Astrocyte (in vitro differentiated cells and primary cell): ENCODE data around the gene BLTP3B. TPM values are rescaled to one million over a fixed set of nuclear protein-coding genes. Genes with fewer than 3 reads are reported as not detected.

Experiments used
- DNase-seq: peaks from one replicate; pipeline ENCODE4 v3.0.0-alpha.2; 2010; ENCODE audit warnings: low read depth
- FAIRE-seq: peaks from 2 replicates; lab custom pipeline; 2011; peaks lifted over from hg19 to GRCh38; lab: Jason Lieb, UNC
- H2AFZ ChIP-seq: 2 replicates; pipeline ENCODE4 v1.6.0; 2012; ENCODE audit warnings: low read depth, low read length, inconsistent platforms
- H3K27ac ChIP-seq: 2 replicates; pipeline ENCODE4 v1.5.1; 2011; ENCODE audit warnings: low read depth, low read length, inconsistent platforms
- H3K27me3 ChIP-seq: 2 replicates; pipeline ENCODE4 v1.6.0; 2011; ENCODE audit warnings: low read length, inconsistent platforms; ENCODE audit not compliant: insufficient read depth
- H3K36me3 ChIP-seq: 2 replicates; pipeline ENCODE4 v1.5.1; 2011; ENCODE audit warnings: low read length, inconsistent platforms; ENCODE audit not compliant: insufficient read depth
- H3K4me1 ChIP-seq: 2 replicates; pipeline ENCODE4 v1.5.1; 2011; ENCODE audit warnings: low read length, inconsistent platforms; ENCODE audit not compliant: insufficient read depth
- H3K4me2 ChIP-seq: 2 replicates; pipeline ENCODE4 v1.6.0; 2012; ENCODE audit warnings: low read length, inconsistent platforms
- H3K4me3 ChIP-seq: 2 replicates; pipeline ENCODE4 v1.5.1; 2011; ENCODE audit warnings: low read depth, mild to moderate bottlenecking, low read length, inconsistent platforms; ENCODE audit not compliant: insufficient read depth
- H3K79me2 ChIP-seq: 2 replicates; pipeline ENCODE4 v1.6.0; 2012; ENCODE audit warnings: mild to moderate bottlenecking, low read length, inconsistent platforms; ENCODE audit not compliant: insufficient read depth
- H3K9ac ChIP-seq: 2 replicates; pipeline ENCODE4 v1.6.0; 2012; ENCODE audit warnings: mild to moderate bottlenecking, low read length, inconsistent platforms
- H3K9me3 ChIP-seq: 2 replicates; pipeline ENCODE4 v1.5.1; 2012; ENCODE audit warnings: low read depth, mild to moderate bottlenecking, low read length, inconsistent platforms; ENCODE audit not compliant: insufficient read depth
- H4K20me1 ChIP-seq: 2 replicates; pipeline ENCODE4 v1.6.0; 2012; ENCODE audit warnings: low read length, inconsistent platforms; ENCODE audit not compliant: insufficient read depth
- H3K27ac Mint-ChIP-seq: one replicate; pipeline ENCODE4 v1.8.0; 2021; ENCODE audit warnings: mild to moderate bottlenecking, mixed read lengths; ENCODE audit not compliant: unreplicated experiment
- H3K27me3 Mint-ChIP-seq: one replicate; pipeline ENCODE4 v1.8.0; 2021; ENCODE audit warnings: low read depth, mixed read lengths; ENCODE audit not compliant: unreplicated experiment
- H3K36me3 Mint-ChIP-seq: one replicate; pipeline ENCODE4 v1.8.0; 2021; ENCODE audit warnings: low read depth, mixed read lengths; ENCODE audit not compliant: unreplicated experiment
- H3K4me1 Mint-ChIP-seq: one replicate; pipeline ENCODE4 v1.8.0; 2021; ENCODE audit warnings: low read depth, mixed read lengths; ENCODE audit not compliant: unreplicated experiment
- H3K4me3 Mint-ChIP-seq: one replicate; pipeline ENCODE4 v1.8.0; 2021; ENCODE audit warnings: mild to moderate bottlenecking, moderate library complexity, mixed read lengths; ENCODE audit not compliant: unreplicated experiment
- H3K9me3 Mint-ChIP-seq: one replicate; pipeline ENCODE4 v1.8.0; 2021; ENCODE audit warnings: mild to moderate bottlenecking, mixed read lengths; ENCODE audit not compliant: unreplicated experiment
- EZH2 ChIP-seq: IDR thresholded peaks from 2 replicates; pipeline ENCODE4 v1.6.1; 2012; ENCODE audit warnings: mild to moderate bottlenecking, low read length, inconsistent platforms; ENCODE audit not compliant: insufficient read depth
- total RNA-seq: library from RNA; stranded (reverse); gene quantifications from 2 replicates; pipeline ENCODE4 v1.2.1, GENCODE V29; 2021
- TF ChIP-seq, protein P1 (sequence below): IDR thresholded peaks from 2 replicates; pipeline ENCODE4 v1.5.1; 2011; ENCODE audit warnings: low read depth, mild to moderate bottlenecking, inconsistent platforms, low read length, moderate library complexity; ENCODE audit not compliant: insufficient read depth

The BLTP3B gene
- total RNA-seq, 1 donor from 2014 or later: 13.3 TPM

DNA sequence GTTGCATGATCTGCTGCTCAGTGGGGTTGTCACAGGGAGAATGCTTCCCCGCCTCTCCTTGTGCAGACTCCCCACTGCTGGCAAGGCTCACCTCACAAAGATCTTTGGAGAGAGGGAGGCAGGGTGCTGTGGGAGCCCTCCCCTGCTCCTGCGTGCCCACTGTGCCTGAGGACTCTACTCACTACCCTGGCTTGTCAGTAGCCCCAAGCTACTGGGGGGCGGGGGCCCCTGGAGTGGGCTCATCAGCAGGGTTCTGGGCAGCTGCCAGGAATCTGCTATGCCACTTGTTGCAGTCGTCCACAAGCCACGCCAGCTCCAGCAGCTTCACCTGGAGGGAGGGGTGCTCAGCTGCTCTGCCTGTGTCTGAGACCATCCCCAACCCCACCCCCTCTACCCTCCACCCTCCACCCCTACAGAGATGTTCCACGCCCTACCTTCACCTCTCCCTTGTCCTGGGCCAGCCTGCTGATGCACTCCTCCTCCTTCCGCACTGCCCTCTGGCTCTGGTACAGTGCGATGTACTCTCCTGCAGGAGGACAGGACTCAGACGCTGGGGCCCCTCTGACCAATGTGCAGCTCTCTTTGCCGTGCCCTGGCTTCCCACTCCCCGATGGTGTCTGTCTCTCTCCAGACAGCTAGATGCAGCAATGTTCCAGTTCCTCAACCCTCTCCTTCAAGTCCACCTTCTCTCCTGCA is 14.2 kb upstream of the BLTP3B start:
- no peaks in the 10 kb centered on the region for H4K20me1 ChIP-seq
- H3K27me3 Mint-ChIP-seq: peaks cover 5% of the 10 kb centered on the region
- H3K9me3 Mint-ChIP-seq: no peaks in the 10 kb centered on the region
- no peaks in the 10 kb centered on the region for H3K4me1 ChIP-seq
- no peaks in the 10 kb centered on the region for H3K4me1 Mint-ChIP-seq
- FAIRE-seq (no peak), DNase-seq (no peak)
- H3K4me3 Mint-ChIP-seq: no peak overlapping the region
- no peaks in the 10 kb centered on the region for H3K9me3 ChIP-seq
- H2AFZ ChIP-seq: no peak overlapping the region
- no peaks in the 10 kb centered on the region for H3K36me3 ChIP-seq
- H3K36me3 Mint-ChIP-seq: no peaks in the 10 kb centered on the region
- no peak overlapping the region for H3K27ac Mint-ChIP-seq
- no peaks in the 10 kb centered on the region for H3K27me3 ChIP-seq
- no peak overlapping the region for H3K4me2 ChIP-seq
- no peak overlapping the region for H3K9ac ChIP-seq
- H3K27ac ChIP-seq: no peak overlapping the region
- H3K4me3 ChIP-seq: no peak overlapping the region
- H3K79me2 ChIP-seq: no peaks in the 10 kb centered on the region
- TF ChIP-seq, protein P1, sequence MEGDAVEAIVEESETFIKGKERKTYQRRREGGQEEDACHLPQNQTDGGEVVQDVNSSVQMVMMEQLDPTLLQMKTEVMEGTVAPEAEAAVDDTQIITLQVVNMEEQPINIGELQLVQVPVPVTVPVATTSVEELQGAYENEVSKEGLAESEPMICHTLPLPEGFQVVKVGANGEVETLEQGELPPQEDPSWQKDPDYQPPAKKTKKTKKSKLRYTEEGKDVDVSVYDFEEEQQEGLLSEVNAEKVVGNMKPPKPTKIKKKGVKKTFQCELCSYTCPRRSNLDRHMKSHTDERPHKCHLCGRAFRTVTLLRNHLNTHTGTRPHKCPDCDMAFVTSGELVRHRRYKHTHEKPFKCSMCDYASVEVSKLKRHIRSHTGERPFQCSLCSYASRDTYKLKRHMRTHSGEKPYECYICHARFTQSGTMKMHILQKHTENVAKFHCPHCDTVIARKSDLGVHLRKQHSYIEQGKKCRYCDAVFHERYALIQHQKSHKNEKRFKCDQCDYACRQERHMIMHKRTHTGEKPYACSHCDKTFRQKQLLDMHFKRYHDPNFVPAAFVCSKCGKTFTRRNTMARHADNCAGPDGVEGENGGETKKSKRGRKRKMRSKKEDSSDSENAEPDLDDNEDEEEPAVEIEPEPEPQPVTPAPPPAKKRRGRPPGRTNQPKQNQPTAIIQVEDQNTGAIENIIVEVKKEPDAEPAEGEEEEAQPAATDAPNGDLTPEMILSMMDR: no peak
- TF ChIP-seq EZH2: no peak

DNA sequence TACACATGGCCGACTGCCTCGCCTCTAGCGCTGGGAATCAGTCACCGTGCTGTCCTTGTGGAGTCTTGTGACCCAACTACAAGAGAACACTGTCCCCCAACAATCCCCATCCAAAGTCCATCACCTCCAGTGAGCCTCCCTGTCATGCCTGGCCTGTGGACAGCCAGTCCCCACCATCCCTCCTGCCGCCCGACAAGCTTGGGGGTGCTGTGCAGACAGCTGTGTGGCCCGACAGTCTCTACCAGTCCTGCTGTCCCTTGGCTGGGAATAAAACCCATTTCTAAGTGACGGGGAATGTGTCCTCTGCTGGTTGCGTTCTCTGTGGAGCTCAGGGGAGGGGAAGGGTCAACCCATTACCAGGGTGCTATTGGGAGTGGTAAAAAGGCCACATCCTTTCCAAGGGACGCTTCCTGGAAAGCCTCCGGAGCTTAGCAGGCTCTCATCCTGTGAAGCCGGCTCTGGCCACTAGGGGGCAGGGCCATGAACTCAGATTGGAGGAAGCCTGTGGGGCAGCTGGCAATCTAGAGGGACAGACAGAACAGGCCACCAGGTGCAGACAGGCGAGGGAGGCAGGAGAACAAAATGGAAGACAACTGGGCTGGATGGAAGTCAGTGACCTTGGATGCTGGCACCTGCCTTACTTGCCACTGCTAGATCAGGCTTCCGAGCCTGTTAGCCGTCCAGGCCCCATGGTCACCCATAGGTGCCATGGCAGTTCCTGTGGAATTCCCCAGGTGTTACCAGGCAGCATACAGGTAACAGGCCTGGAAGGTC is 12.0 kb upstream of the BLTP3B start:
- FAIRE-seq (no peak), DNase-seq (no peak)
- Mint-ChIP-seq H3K36me3 (no peaks in the 10 kb centered on the region), H3K27me3 (peaks cover 5% of the 10 kb centered on the region), H3K4me1 (no peaks in the 10 kb centered on the region), H3K27ac (no peak overlapping the region), H3K9me3 (no peaks in the 10 kb centered on the region), H3K4me3 (no peak overlapping the region)
- no peak for TF ChIP-seq EZH2
- TF ChIP-seq, protein P1: peak; percentile 77
- Histone ChIP-seq H3K4me2 (no peak overlapping the region), H4K20me1 (no peaks in the 10 kb centered on the region), H3K9me3 (no peaks in the 10 kb centered on the region), H3K79me2 (no peaks in the 10 kb centered on the region), H3K27ac (no peak overlapping the region), H3K4me3 (no peak overlapping the region), H3K4me1 (no peaks in the 10 kb centered on the region), H3K36me3 (no peaks in the 10 kb centered on the region), H2AFZ (peak overlapping the region; percentile 47), H3K9ac (no peak overlapping the region), H3K27me3 (no peaks in the 10 kb centered on the region)

DNA sequence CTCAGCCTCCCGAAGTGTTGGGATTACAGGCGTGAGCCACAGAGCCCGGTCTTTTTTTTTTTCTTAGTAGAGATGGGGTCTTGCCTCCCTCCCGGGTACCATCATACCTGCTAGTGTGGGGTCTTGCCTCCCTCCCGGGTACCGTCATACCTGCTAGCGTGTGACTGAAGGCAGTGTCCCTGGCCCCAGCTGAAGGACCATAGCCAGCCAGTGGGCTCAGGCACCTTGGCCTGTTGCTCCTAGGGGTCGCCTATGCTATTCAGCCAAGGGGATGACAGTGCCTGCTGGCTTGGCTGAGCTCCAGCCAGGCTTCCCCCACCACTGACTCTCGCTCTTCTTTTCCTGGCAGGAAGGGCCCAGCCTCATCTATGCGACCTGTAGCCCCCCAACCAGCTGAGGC is 10.5 kb upstream of the BLTP3B start:
- Mint-ChIP-seq H3K27me3 (peaks cover 5% of the 10 kb centered on the region), H3K4me3 (peak overlapping the region; percentile 34), H3K36me3 (no peaks in the 10 kb centered on the region), H3K9me3 (peaks cover 2% of the 10 kb centered on the region), H3K4me1 (no peaks in the 10 kb centered on the region), H3K27ac (no peak overlapping the region)
- no peak for TF ChIP-seq EZH2
- TF ChIP-seq, protein P1: no peak
- H3K27ac ChIP-seq: no peak overlapping the region
- no peak overlapping the region for H3K9ac ChIP-seq
- no peak overlapping the region for H3K4me2 ChIP-seq
- no peaks in the 10 kb centered on the region for H4K20me1 ChIP-seq
- H3K36me3 ChIP-seq: no peaks in the 10 kb centered on the region
- no peak overlapping the region for H3K4me3 ChIP-seq
- H3K4me1 ChIP-seq: no peaks in the 10 kb centered on the region
- H3K79me2 ChIP-seq: no peaks in the 10 kb centered on the region
- H3K27me3 ChIP-seq: no peaks in the 10 kb centered on the region
- no peak for FAIRE-seq
- H2AFZ ChIP-seq: no peak overlapping the region
- H3K9me3 ChIP-seq: no peaks in the 10 kb centered on the region
- no peak for DNase-seq
